K562 (cell line): ENCODE measurements around the gene CCDC73. TPM values are rescaled to one million over a fixed set of nuclear protein-coding genes. Genes with fewer than 3 reads are reported as not detected.

Experiments
- DEAF1 ChIP-seq: fragments of 450-650 bp; formaldehyde crosslinking; IDR thresholded peaks from 2 replicates; pipeline ENCODE4 v1.4.0; 2020; ENCODE audit warnings: mild to moderate bottlenecking, moderate library complexity
- ERF ChIP-seq: fragments of 450-650 bp; formaldehyde crosslinking; IDR thresholded peaks from 2 replicates; pipeline ENCODE4 v1.4.0; 2020; ENCODE audit warnings: mild to moderate bottlenecking, mixed read lengths
- HDAC3 ChIP-seq: fragments of 450-650 bp; IDR thresholded peaks from 2 replicates; pipeline ENCODE4 v1.6.1; 2018; ENCODE audit warnings: borderline replicate concordance, mild to moderate bottlenecking, moderate library complexity; ENCODE audit not compliant: partially characterized antibody
- HLTF ChIP-seq: fragments of 450-650 bp; IDR thresholded peaks from 2 replicates; pipeline ENCODE4 v1.6.1; 2016
- MAFF ChIP-seq: IDR thresholded peaks from 2 replicates; pipeline ENCODE4 v1.6.1; 2012; ENCODE audit warnings: low read length, improper control_type of control experiment
- MAFK ChIP-seq: IDR thresholded peaks from 2 replicates; pipeline ENCODE4 v1.6.1; 2011; ENCODE audit warnings: low read length, improper control_type of control experiment
- MGA ChIP-seq: fragments of 450-650 bp; IDR thresholded peaks from 2 replicates; pipeline ENCODE4 v1.6.1; 2016; ENCODE audit warnings: mild to moderate bottlenecking, moderate library complexity
- POLR2AphosphoS2 ChIP-seq: IDR thresholded peaks from 2 replicates; pipeline ENCODE4 v1.6.1; 2012; ENCODE audit warnings: low read length, improper control_type of control experiment
- POLR2G ChIP-seq: fragments of 200-400 bp; formaldehyde crosslinking; IDR thresholded peaks from 2 replicates; pipeline ENCODE4 v1.6.1; 2017; ENCODE audit warnings: low read depth, mild to moderate bottlenecking, antibody characterized with exemption, low read length, moderate library complexity
- SAP30 ChIP-seq: fragments of 200-600 bp; sonication (generic); IDR thresholded peaks from 2 replicates; pipeline ENCODE4 v1.6.1; 2012; ENCODE audit warnings: borderline replicate concordance, low read depth, mild to moderate bottlenecking, moderate library complexity, low read length, control low read depth, inconsistent platforms; ENCODE audit not compliant: insufficient read depth, poor library complexity, severe bottlenecking
- ZNF316 ChIP-seq: fragments of 450-650 bp; IDR thresholded peaks from 2 replicates; pipeline ENCODE4 v1.6.1; 2016
- ZNF77 ChIP-seq: fragments of 250-450 bp; sonication (Bioruptor Pico); IDR thresholded peaks from 2 replicates; pipeline ENCODE4 v1.5.0; 2020
- polyA plus RNA-seq, 8 experiments: library from polyadenylated mRNA; depleted of rRNA in 4 of 8; stranded (reverse) in 5 of 8; unstranded in 3 of 8; fragments of >200 nt; fragmentation: Nextera tagmentation in 2 of 8; fragmentation: Illumina TruSeq in 1 of 8; extraction: Ambion mirVana in 2 of 8; extraction: Trizol in 1 of 8; gene quantifications; 2 replicates each; pipeline versions ENCODE4 v1.2.1 to v1.2.3, GENCODE V29; 2011 to 2014; ENCODE audit warnings: inconsistent platforms in 1 of 8, missing spikeins in 1 of 8
- total RNA-seq, 7 experiments: library from RNA; depleted of rRNA in 6 of 7; stranded (reverse); fragments of >200 nt in 6 of 7; fragmentation: Illumina TruSeq in 2 of 7; extraction: Trizol in 2 of 7; gene quantifications; 2 replicates each; pipeline versions ENCODE4 v1.2.1 to v1.2.3, GENCODE V29; 2011 to 2021; ENCODE audit warnings: low replicate concordance in 1 of 7

CCDC73 gene
- total and polyA plus RNA-seq, 9 of the 15 experiments (the other 6 are each of a cell fraction or from before 2014, with no cell fraction given): 0.20 to 0.21 TPM; not detected in 7

GRCh38 chr11:32641361-32641760, 153.1 kb downstream of the CCDC73 start (continued):
- no peak for TF ChIP-seq MGA
- no peak for TF ChIP-seq POLR2AphosphoS2
- no peak for TF ChIP-seq DEAF1 (CRISPR knock-in tag)
- TF ChIP-seq ERF (CRISPR knock-in tag): no peak
- peak; percentile 27; the same call in 1 of the 2 replicates for TF ChIP-seq MAFF
- peak; percentile 72 for TF ChIP-seq ZNF316
- TF ChIP-seq SAP30: no peak
- TF ChIP-seq POLR2G: no peak
- no peak for TF ChIP-seq HDAC3
- no peak for TF ChIP-seq HLTF
- no peak for TF ChIP-seq ZNF77 (CRISPR knock-in tag)
- peak; percentile 49; the same call in 1 of the 2 replicates for TF ChIP-seq MAFK
